Right cardiac atrium (tissue), 5 donors: ENCODE data around the gene CTDSPL. TPM values are rescaled to one million over a fixed set of nuclear protein-coding genes. Genes with fewer than 3 reads are reported as not detected.

Experiments
- ATAC-seq, 2 donors: fragments of 200-7000 bp; cut with Tn5 transposase; one replicate each; pipeline versions ENCODE4 v1.8.0 to v1.9.1; 2020; ENCODE audit warnings: moderate library complexity in 2 of 2, mild to moderate bottlenecking in 1 of 2
- DNase-seq, 3 donors: peaks; one replicate each; pipeline ENCODE4 v3.0.0-alpha.2; 2020
- H3K27ac ChIP-seq: one replicate; pipeline ENCODE4 v1.5.1; 2013; ENCODE audit warnings: mild to moderate bottlenecking, low read length, control low read depth, moderate library complexity
- H3K27me3 ChIP-seq: one replicate; pipeline ENCODE4 v1.6.1; 2013; ENCODE audit not compliant: control insufficient read depth, insufficient read depth
- H3K4me1 ChIP-seq: one replicate; pipeline ENCODE4 v1.6.1; 2013; ENCODE audit warnings: low read length; ENCODE audit not compliant: control insufficient read depth, insufficient read depth
- H3K4me3 ChIP-seq: one replicate; pipeline ENCODE4 v1.5.1; 2013; ENCODE audit warnings: low read length, control low read depth
- H3K9me3 ChIP-seq: one replicate; pipeline ENCODE4 v1.6.1; 2013; ENCODE audit warnings: low read length; ENCODE audit not compliant: control insufficient read depth
- WGBS: extraction: QIAGEN DNeasy Blood & Tissue Kit; methylation state at CpG from one replicate; pipeline ENCODE4 v1.1.7; 2013; 5-methylcytosine and 5-hydroxymethylcytosine counted together
- intact Hi-C, 4 donors: fragments of 100-400 bp; cut with DNase I; formaldehyde crosslinking; loops; one replicate each; pipeline versions ENCODE4 v1.11.0 to v1.14.0; 2022 to 2023
- polyA plus RNA-seq: library from polyadenylated mRNA; stranded (reverse); fragments of 200-250 nt; gene quantifications from one replicate; pipeline ENCODE4 v1.2.3, GENCODE V29; 2013
- total RNA-seq, 4 donors: library from RNA; stranded (reverse); fragmentation: NEBNext Ultra II Directional; extraction: Animal tissue kit (Norgen Biotek cat#: 25700); gene quantifications; one replicate each; pipeline ENCODE4 v1.2.1, GENCODE V29; 2021
- donor health status: healthy with polysubstance abuse.
- donor health status: DM: no; HTN: yes; CAD: no.
- donor health status: DM: no; HTN: no; CAD: no.
- donor health status: DM: no; HTN: yes; CAD: no; lungs with severe emphysema.
- donor health status: DM: yes; HTN: yes; CAD: no.

CTDSPL gene
- total and polyA plus RNA-seq, 5 donors = 13.6 to 50.9 (median 38.5) TPM

DNA sequence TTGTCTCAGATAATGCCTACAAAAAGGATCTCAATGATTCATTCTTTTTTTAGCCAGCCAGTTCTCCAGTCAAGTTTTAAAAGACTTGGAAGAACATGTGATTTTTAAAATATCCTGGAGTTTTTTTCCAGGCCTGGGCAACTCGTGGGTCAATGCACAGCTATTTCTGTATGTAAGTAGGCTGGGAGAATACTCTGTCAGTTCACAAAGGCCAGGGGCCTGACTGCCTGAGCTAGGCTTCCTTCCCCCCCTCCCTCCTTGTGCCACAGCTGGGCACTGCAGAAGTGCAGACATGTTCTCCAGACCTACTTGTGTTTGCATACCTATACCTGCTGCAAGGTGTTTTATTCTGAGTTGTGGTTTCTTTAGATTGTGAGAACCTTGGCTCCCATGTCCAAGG lies 43.7 kb downstream of the CTDSPL start:
- H3K27ac ChIP-seq = no peak overlapping the region
- intact Hi-C loops = no loop called here
- no peak overlapping the region for H3K4me3 ChIP-seq
- H3K9me3 ChIP-seq = no peaks in the 10 kb centered on the region
- WGBS = 10% methylated on average over 1 of the region's 1 CpG
- peaks cover 37% of the 10 kb centered on the region for H3K4me1 ChIP-seq
- no peak for ATAC-seq
- DNase-seq = no peak
- H3K27me3 ChIP-seq = no peaks in the 10 kb centered on the region

DNA sequence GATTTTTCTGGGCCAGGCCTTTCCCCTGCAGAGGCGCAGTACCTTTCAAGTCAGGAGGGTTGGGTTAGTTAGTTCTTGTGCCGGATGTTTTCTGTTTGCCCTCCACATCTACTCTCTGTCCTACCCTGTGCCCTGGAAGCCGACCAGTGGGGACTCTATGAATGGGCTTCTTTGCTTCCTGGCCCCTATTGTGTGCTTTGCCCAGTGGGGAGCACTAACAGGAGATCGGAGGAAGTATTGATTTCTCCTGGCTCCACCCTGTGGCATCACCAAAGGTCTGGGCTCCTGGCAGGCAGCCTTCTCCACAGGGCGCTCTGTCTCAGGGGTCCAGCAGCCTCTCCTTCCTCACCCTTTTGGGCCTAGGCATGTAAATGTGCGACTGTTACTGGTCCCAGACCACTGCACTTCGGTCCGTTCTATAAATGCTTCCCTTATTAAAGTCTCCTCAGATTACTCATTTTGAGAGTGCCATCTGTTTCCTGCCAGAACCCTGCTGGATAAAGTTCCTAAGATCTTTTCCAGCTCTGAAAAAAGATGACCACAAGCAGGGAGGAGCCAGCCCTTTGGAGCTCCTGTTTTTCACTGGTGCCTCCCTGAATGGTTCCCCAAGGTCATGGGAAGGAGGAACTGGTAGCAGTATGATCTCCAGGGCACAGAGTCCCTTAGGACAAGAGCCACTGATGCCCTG lies 44.5 kb downstream of the CTDSPL start:
- DNase-seq (no peak), ATAC-seq (peak; percentile 63 to 66)
- no peaks in the 10 kb centered on the region for H3K27me3 ChIP-seq
- WGBS = 63% methylated on average over 8 of the region's 8 CpGs
- H3K4me1 ChIP-seq = peaks cover 37% of the 10 kb centered on the region
- no peak overlapping the region for H3K4me3 ChIP-seq
- intact Hi-C loops = no loop called here
- H3K27ac ChIP-seq = peak overlapping the region; percentile 73
- no peaks in the 10 kb centered on the region for H3K9me3 ChIP-seq

GRCh38 chr3:37906734-37907282 lies 45.1 kb downstream of the CTDSPL start:
- no peak for ATAC-seq

GRCh38 chr3:37907371-37907770 lies 45.7 kb downstream of the CTDSPL start:
- Histone ChIP-seq H3K4me1 (peaks cover 30% of the 10 kb centered on the region), H3K9me3 (no peaks in the 10 kb centered on the region), H3K27me3 (no peaks in the 10 kb centered on the region), H3K27ac (no peak overlapping the region), H3K4me3 (no peak overlapping the region)
- ATAC-seq (no peak), DNase-seq (no peak)
- WGBS = 65% methylated on average over 2 of the region's 2 CpGs
- intact Hi-C loops = no loop called here

More at GRCh38 chr3:37906734-37907282, 45.1 kb downstream of the CTDSPL start:
- intact Hi-C loops = no loop called here
- Histone ChIP-seq H3K4me3 (no peak overlapping the region), H3K9me3 (no peaks in the 10 kb centered on the region), H3K27me3 (no peaks in the 10 kb centered on the region), H3K27ac (peak overlapping the region; percentile 73), H3K4me1 (peaks cover 34% of the 10 kb centered on the region)
- WGBS = 67% methylated on average over 5 of the region's 5 CpGs
- DNase-seq = no peak

DNA sequence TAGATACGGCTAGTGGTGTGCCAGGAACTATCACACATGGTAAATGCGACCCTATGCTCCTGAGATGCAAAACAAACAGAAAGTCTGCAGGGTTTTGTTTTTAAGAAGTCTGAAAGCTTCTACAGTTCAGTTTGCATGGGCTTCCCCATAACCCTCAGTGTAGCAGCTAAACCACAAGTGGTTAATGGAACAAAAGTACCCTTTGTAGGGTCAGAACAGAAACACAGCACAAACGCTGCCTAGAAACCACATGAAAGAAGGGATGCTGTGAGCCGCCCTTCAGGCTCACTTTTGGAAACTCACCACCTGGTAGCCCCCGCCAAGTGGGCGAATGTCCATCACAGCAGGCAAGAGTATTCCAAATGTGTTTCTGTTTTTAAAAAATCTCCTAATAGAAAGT lies 46.2 kb downstream of the CTDSPL start:
- H3K4me3 ChIP-seq = no peak overlapping the region

DNA sequence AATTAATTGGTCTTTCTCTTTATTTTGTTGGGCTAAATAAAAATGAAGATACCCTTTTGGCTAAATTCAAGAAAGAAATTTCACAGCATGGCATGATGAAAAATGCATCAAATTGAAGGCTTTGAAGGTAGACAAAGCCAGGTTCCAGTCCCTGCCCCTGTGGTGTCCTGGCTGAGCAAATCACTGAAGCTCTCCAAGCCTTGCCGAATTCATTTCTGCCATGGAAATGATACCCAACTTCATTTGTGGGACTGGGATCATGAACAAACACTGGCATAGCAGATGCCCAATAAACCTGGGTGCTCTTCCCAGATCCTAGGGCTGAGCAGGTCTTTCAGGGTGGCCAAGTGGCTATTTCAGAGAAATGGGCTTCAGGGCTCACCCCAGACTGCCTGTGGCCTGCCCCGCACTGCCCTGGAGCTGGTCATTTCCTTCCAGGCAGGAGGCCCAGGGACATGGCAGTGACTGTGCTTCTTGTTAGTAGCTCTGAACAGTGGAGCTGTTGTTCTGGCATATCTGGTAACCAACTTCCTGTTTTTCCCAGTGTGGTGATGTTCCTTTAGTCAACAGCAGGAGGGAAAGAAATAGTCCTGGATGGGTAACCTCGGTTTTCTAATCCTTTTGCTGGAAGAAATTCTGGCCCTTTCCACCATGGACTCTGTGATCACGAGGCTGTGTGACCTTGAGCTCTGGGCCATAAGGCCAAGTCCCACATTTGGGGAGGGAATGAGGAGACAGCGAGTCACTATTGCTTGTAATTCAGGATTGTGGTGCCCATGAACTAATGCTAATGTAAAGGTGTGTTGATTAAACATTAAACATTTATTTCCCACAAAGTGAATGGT lies 47.6 kb downstream of the CTDSPL start:
- Histone ChIP-seq H3K27ac (peak overlapping the region; percentile 13), H3K9me3 (no peaks in the 10 kb centered on the region), H3K4me3 (no peak overlapping the region), H3K27me3 (no peaks in the 10 kb centered on the region), H3K4me1 (peaks cover 20% of the 10 kb centered on the region)
- ATAC-seq = peak in 1 of 2 donors; percentile 31
- intact Hi-C loops = no loop called here
- DNase-seq = peak in 1 of 3 donors; percentile 54
- 83% methylated on average over 5 of the region's 5 CpGs for WGBS

More for the DNA sequence above, 46.2 kb downstream of the CTDSPL start:
- intact Hi-C loops = no loop called here
- Histone ChIP-seq H3K27ac (no peak overlapping the region), H3K9me3 (no peaks in the 10 kb centered on the region), H3K4me1 (peaks cover 30% of the 10 kb centered on the region), H3K27me3 (no peaks in the 10 kb centered on the region)
- ATAC-seq (no peak), DNase-seq (no peak)
- WGBS = 75% methylated on average over 6 of the region's 6 CpGs

- 80% methylated on average over 4 of the region's 4 CpGs for WGBS
- peak overlapping the region; percentile 48 for H3K27ac ChIP-seq
- H3K4me1 ChIP-seq = peaks cover 13% of the 10 kb centered on the region
- no peak for DNase-seq
- ATAC-seq = no peak
- intact Hi-C loops = no loop called here
- no peaks in the 10 kb centered on the region for H3K27me3 ChIP-seq
- no peak overlapping the region for H3K4me3 ChIP-seq
- H3K9me3 ChIP-seq = no peaks in the 10 kb centered on the region
Observed at GRCh38 chr3:37910671-37911400, 49.2 kb downstream of the CTDSPL start.

DNA sequence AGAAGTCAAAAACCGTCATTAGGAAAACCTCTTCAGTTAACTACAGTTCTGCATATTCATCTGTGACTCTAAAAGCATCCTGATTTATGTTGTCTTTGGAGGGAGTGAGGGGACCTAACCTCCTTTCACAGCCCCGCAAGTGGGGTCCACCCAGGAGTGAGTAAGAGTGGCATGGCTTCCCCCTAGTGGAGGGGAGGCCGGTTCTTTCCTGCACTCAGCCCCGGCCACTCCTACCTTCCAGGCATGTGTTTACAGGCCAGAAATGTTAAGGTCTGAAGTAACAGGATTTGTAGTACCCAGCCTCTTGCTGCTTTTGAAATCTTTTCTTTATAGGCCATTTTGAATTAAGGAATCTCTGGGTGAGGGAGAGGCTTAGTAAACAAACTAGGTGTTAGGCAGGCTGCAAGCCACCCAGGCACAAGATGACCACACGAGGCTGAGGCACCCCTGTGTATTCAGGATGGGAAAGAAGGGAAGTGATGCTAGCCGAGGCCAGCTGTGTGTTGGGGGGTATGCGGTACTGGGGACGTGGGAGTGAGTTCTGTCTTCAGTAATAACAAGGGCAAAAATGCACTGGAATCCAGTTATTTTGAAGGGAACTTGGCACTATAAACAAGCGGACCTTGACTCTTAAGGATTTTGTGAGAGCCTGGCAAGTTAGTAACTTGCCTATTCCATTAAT lies 50.5 kb downstream of the CTDSPL start:
- Histone ChIP-seq H3K9me3 (no peaks in the 10 kb centered on the region), H3K4me1 (peaks cover 5% of the 10 kb centered on the region), H3K27ac (no peak overlapping the region), H3K27me3 (no peaks in the 10 kb centered on the region), H3K4me3 (no peak overlapping the region)
- intact Hi-C loops = no loop called here
- peak; percentile 40 to 46 for ATAC-seq
- DNase-seq = no peak
- 64% methylated on average over 9 of the region's 9 CpGs for WGBS

DNA sequence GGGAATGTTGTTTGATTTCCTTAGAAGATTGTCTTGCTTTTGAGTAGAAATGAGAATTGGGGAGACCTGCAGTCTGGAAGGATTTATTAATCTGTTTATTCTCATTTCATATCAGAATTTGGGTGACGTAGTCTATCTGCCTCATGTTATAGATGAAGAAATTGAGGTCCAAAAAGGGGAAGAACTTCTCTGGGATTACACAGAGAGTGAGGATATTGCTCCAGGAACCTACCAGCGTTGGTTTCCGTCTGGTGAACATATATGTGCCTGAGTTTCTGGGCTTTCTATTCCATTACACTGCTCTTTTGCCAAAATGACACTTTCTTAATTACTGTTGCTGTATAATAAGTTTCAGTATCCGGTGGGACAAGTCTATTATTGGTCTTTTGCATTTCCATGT lies 51.8 kb downstream of the CTDSPL start:
- 85% methylated on average over 4 of the region's 4 CpGs for WGBS
- Histone ChIP-seq H3K27ac (no peak overlapping the region), H3K27me3 (no peaks in the 10 kb centered on the region), H3K4me3 (no peak overlapping the region), H3K9me3 (no peaks in the 10 kb centered on the region), H3K4me1 (peaks cover 6% of the 10 kb centered on the region)
- intact Hi-C loops = no loop called here
- no peak for DNase-seq
- ATAC-seq = no peak

GRCh38 chr3:37916685-37917084 lies 55.0 kb downstream of the CTDSPL start:
- Histone ChIP-seq H3K27ac (no peak overlapping the region), H3K4me3 (no peak overlapping the region)
- intact Hi-C loops = no loop called here

More at GRCh38 chr3:37916685-37917084, 55.0 kb downstream of the CTDSPL start:
- peaks cover 6% of the 10 kb centered on the region for H3K4me1 ChIP-seq
- DNase-seq (no peak), ATAC-seq (no peak)
- no peaks in the 10 kb centered on the region for H3K9me3 ChIP-seq
- 96% methylated on average over 1 of the region's 1 CpG for WGBS
- no peaks in the 10 kb centered on the region for H3K27me3 ChIP-seq
